ENCODE measurements around the gene MORN5. TPM values are rescaled to one million over a fixed set of nuclear protein-coding genes. Genes with fewer than 3 reads are reported as not detected.

Gene MORN5
- total RNA-seq, 1 donor from 2014 or later, result not detected

DNA sequence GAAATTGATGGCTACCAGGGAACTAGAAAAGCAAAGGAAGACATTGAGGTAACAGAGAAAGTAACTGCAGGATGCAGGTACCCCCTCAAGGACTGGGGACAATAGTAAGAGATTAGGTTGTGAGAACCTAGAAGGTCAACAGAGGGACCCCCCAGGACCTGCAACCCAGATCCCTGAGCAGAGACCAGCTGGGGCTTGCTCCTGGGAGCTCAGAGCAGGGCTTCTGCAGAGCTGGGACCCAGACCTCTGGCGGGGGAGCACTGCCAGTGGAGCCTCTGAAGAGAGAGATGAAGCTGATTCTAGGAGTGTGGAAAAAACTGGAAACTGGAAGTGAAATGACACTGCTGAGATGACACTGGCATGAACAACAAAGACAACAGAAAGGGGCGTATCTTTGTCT, 17.2 kb downstream of the MORN5 start:
- DNase-seq, result no peak
- intact Hi-C loops (cut with micrococcal nuclease), result no loop called here
- H3K27me3 Mint-ChIP-seq, result peaks cover 16% of the 10 kb centered on the region
- no peaks in the 10 kb centered on the region for H3K36me3 Mint-ChIP-seq (ENCODE audit: low read depth)
- no peaks in the 10 kb centered on the region for H3K4me1 Mint-ChIP-seq
- no peak overlapping the region for H3K27ac Mint-ChIP-seq
- H3K9me3 Mint-ChIP-seq, result no peaks in the 10 kb centered on the region
- H3K4me3 Mint-ChIP-seq, result no peak overlapping the region

DNA sequence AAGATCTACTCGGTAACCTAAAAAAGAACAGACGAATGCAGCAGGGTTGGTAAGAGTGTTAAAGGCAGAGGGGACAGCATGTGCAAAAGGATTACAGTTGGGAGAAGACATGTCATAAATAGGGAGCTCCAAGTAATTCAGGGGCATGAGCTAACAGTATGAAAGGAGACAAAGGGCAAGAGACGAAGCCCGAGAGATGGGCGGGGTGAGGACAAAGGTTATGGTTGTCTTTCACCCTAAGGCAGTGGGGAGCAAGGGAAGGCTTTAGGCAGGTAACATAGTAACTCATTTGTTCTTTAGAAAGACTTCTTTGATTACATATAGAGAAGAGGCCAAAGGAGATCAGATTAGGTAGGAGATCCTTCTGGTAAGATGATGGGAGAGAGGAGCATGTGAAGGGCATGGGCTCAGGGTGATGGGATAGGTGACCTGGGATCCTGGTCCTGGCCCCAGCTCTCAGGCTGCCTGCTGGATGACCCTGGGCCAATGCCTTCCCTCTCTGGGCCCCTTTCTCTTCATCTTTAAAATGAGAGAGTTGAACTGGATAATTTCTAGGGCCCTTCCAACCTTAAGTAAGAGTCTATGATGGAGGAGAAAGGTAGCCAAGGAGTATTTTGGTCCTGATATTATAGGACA, 19.5 kb downstream of the MORN5 start:
- DNase-seq, result no peak
- H3K4me1 Mint-ChIP-seq, result no peaks in the 10 kb centered on the region
- no peaks in the 10 kb centered on the region for H3K9me3 Mint-ChIP-seq
- intact Hi-C loops (cut with micrococcal nuclease), result no loop called here
- no peak overlapping the region for H3K27ac Mint-ChIP-seq
- no peaks in the 10 kb centered on the region for H3K36me3 Mint-ChIP-seq (ENCODE audit: low read depth)
- peaks cover 13% of the 10 kb centered on the region for H3K27me3 Mint-ChIP-seq
- no peak overlapping the region for H3K4me3 Mint-ChIP-seq

DNA sequence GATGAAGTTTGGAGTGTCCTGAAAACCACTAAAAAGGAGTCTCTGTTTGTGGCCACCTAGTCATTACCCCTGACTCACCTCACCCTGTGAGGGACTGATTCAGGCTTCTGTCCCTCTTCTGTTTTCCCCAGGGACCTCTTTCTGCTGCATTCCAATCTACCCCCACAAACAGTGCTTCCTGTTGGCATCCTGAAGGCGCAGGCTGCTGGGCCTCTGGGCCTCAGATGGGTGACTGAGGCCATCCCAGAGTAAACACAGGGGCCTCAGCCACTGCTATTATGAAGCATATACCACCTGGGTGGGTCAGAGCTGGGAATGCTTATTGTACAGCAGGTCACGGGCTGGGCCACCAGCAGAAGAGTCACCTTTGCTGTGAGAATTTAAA, 20.0 kb downstream of the MORN5 start:
- intact Hi-C loops (cut with micrococcal nuclease), result no loop called here
- Mint-ChIP-seq H3K4me3 (no peak overlapping the region), H3K9me3 (no peaks in the 10 kb centered on the region), H3K27ac (no peak overlapping the region), H3K36me3 (ENCODE audit: low read depth) (no peaks in the 10 kb centered on the region), H3K27me3 (peaks cover 13% of the 10 kb centered on the region), H3K4me1 (no peaks in the 10 kb centered on the region)
- DNase-seq, result no peak

DNA sequence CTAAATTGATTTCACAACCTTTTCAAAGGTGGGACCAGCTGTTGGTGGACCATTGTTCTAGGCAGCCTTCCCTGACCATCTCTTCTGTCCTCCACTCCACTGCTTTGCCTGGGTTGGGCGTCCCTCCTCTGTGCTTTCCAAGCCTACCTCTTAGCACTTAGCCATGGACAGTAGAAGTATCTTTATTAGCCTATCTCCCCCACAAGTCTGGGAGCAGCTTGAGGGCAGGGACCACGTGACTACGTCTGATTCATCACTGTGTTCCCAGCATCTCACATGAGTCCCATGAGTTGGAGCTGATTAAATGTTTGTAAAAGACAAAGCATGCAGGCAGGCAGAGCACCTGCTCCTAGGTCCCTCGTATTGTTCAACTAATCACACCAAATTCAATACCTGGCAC, 20.9 kb downstream of the MORN5 start:
- no peaks in the 10 kb centered on the region for H3K36me3 Mint-ChIP-seq (ENCODE audit: low read depth)
- H3K4me1 Mint-ChIP-seq, result no peaks in the 10 kb centered on the region
- peaks cover 11% of the 10 kb centered on the region for H3K27me3 Mint-ChIP-seq
- no peak overlapping the region for H3K27ac Mint-ChIP-seq
- DNase-seq, result no peak
- intact Hi-C loops (cut with micrococcal nuclease), result no loop called here
- H3K9me3 Mint-ChIP-seq, result no peaks in the 10 kb centered on the region
- no peak overlapping the region for H3K4me3 Mint-ChIP-seq

DNA sequence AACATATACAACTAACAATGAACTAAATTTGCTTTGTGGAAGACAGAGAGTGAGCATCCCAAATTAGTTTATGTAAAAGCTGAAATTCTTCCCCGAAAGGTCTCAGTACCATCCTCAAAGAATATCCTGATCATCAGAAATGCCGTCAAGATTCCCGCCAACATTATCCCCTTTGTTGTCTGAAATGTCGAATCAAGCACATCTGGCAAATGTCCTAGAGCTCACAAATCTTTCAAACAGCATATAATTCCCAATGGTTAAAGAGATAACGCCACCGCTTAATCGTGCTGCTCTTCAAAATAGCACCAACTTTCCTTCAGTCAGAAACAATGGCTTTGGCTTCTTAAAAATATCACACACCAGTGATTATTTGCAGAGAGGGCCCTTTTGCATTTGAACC, 23.8 kb downstream of the MORN5 start:
- Mint-ChIP-seq H3K27me3 (peaks cover 7% of the 10 kb centered on the region), H3K27ac (no peak overlapping the region), H3K9me3 (no peaks in the 10 kb centered on the region), H3K36me3 (ENCODE audit: low read depth) (no peaks in the 10 kb centered on the region), H3K4me1 (no peaks in the 10 kb centered on the region), H3K4me3 (no peak overlapping the region)
- no peak for DNase-seq
- intact Hi-C loops (cut with micrococcal nuclease), result no loop called here

DNA sequence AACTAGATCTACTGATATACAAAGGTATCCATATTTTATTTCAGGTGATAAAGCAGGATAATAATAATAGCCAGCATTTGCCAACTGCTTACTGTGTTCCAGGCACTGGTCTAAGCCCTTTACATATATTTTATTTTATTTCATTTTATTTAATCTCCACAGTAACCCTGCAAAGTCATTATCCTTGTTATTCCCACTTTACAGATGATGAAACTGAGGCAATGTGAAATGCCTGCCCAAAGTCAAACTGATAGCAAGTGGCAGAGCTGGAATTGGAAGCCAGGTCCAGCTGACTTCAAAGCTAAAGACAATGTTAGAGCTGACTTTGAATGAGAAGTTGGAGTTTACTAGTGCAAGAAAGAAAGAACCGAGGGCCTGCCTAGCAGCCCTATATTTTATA, 24.8 kb downstream of the MORN5 start:
- Mint-ChIP-seq H3K9me3 (no peaks in the 10 kb centered on the region), H3K27ac (no peak overlapping the region), H3K4me1 (no peaks in the 10 kb centered on the region), H3K36me3 (ENCODE audit: low read depth) (no peaks in the 10 kb centered on the region), H3K27me3 (peaks cover 6% of the 10 kb centered on the region), H3K4me3 (no peak overlapping the region)
- DNase-seq, result no peak
- intact Hi-C loops (cut with micrococcal nuclease), result no loop called here

DNA sequence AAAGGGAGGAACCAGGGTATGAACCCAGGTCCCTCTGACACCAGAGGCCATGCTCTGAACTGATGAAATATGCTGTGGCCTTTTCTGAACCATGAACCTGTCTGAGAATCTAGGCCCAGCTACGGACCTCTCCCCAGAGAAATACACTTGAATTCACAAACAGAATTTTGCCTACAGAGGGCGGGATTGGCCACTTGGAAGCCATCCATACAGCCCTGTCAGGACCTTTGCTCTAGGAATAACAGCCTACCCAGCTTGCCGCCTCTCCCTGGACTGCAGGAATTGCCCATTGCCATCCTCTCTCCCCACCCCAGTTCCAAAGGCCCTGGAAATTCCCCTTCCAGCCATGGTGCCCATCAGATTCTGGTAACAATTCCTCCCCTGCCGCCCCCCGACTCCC, 26.6 kb downstream of the MORN5 start:
- Mint-ChIP-seq H3K9me3 (no peaks in the 10 kb centered on the region), H3K4me3 (no peak overlapping the region), H3K27ac (no peak overlapping the region), H3K36me3 (ENCODE audit: low read depth) (no peaks in the 10 kb centered on the region), H3K4me1 (no peaks in the 10 kb centered on the region), H3K27me3 (peaks cover 4% of the 10 kb centered on the region)
- intact Hi-C loops (cut with micrococcal nuclease), result no loop called here
- DNase-seq, result no peak

DNA sequence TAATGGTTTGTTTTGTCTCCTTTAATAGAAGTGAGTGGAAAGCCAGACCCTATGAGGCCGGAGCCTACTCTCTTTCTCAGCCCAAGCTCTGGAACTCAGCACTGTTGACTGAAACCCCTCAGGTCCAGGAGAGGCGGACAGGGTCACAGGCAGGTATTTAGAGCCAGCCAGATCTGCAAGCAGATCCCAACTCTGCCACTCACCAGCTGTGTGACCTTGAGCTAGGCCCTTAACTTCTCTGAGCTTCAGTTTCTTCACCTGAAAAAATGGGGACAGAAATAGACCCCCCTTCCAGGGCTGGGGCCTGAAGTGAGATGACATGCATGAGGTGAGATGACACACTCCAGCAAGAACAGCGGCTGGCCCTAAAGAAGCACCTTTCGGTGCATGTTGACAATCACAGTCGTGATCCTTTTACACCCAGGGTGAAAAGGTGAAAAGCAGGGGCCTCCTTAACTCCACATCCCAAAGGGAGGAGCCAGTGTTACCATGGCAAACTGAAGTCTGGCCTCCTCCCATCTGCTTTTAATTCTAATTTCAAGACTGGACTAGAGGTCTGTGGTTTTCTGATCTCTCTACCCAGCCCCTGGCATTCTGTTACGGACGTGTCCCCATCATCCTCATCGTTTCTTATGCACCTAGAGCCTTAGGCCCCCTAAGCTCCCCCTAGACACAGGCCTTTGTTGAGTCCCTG, 27.2 kb downstream of the MORN5 start:
- Mint-ChIP-seq H3K9me3 (no peaks in the 10 kb centered on the region), H3K36me3 (ENCODE audit: low read depth) (no peaks in the 10 kb centered on the region), H3K27me3 (peaks cover 4% of the 10 kb centered on the region), H3K4me3 (no peak overlapping the region), H3K4me1 (peaks cover 2% of the 10 kb centered on the region), H3K27ac (no peak overlapping the region)
- intact Hi-C loops (cut with micrococcal nuclease), result no loop called here
- no peak for DNase-seq

DNA sequence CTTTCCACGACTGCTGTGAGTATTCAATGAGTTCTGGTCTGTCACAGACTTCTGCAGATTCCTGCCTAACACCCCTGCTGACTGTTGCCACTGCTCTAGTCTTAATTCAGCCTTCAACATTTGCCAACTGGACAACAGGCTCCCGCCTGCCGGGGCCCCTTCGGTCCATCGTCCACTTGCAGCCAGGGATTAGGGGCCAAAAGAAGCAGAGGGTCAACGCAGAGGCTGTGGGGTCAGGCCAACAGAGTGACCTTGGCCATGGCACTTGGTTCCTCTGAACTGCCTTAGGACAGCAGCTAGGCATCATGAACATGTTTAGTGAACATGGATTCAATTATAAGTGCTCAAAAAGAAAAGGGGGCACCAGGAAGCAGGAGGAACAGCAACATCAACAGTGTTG, 28.7 kb downstream of the MORN5 start:
- Mint-ChIP-seq H3K9me3 (no peaks in the 10 kb centered on the region), H3K27me3 (no peaks in the 10 kb centered on the region), H3K4me3 (no peak overlapping the region), H3K4me1 (peaks cover 2% of the 10 kb centered on the region), H3K27ac (no peak overlapping the region), H3K36me3 (ENCODE audit: low read depth) (no peaks in the 10 kb centered on the region)
- intact Hi-C loops (cut with micrococcal nuclease), result no loop called here
- DNase-seq, result no peak

DNA sequence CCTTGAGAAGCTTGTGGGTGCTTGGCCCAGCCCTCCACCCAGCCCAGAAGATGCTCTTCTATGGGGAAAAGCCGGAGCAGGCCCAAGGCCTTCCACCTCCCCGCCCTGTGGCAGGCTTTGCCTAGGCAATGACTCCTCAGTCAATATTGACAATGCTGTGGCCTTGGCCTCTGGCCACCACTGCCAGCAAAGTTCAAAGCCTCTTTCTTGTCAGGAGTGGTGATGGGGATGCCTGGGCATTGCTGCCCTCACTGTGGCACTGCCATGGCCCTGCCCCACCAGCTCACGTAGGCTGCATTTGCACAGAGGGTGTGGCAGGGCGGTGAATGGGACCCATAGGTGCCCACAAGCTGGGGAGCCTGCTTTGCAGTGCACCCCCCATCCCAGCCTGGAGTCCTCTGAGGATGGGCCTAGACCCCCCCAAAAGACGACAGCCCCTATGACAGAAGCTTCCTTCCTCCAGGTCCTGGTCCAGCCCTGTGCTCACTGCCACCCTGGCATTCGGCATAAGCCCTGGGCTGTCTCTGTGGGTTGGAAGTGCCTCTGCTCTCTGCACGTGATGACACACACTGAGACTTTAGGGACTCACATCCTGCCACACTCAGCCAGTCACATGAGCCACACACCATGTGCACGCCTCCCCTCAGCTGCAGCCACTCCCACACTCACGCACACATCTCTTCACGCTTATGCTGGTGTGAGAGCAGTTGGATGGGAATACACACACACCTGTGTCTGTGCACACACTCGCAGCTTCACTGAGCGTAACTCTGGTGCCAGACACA, 31.1 kb downstream of the MORN5 start:
- H3K27me3 Mint-ChIP-seq, result no peaks in the 10 kb centered on the region
- H3K36me3 Mint-ChIP-seq (ENCODE audit: low read depth), result no peaks in the 10 kb centered on the region
- no peak overlapping the region for H3K4me3 Mint-ChIP-seq
- no peak overlapping the region for H3K27ac Mint-ChIP-seq
- no peaks in the 10 kb centered on the region for H3K9me3 Mint-ChIP-seq
- peaks cover 2% of the 10 kb centered on the region for H3K4me1 Mint-ChIP-seq
- no peak for DNase-seq
- intact Hi-C loops (cut with micrococcal nuclease), result no loop called here

DNA sequence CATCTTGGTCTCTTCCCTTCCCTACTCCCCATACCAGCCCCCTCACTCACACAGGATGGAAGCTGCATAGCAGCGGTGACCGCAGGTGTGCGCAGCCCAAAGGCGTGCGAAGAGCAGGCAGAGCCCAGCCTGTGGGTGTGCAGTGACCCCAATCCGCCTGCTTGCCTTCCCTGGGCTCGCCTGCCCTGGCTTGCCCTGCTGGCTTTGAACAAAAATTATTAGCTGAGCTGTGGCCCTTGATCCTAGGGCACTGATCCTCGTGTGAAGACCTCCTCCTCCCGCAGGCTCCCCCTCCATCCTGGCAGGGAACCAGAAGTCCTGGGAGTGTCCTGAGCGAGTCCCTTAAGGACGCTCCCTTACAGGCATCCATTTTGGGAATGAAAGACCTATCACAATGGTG, 31.9 kb downstream of the MORN5 start:
- Mint-ChIP-seq H3K4me3 (no peak overlapping the region), H3K27ac (no peak overlapping the region), H3K27me3 (no peaks in the 10 kb centered on the region), H3K9me3 (no peaks in the 10 kb centered on the region), H3K4me1 (peaks cover 2% of the 10 kb centered on the region), H3K36me3 (ENCODE audit: low read depth) (no peaks in the 10 kb centered on the region)
- intact Hi-C loops (cut with micrococcal nuclease), result no loop called here
- no peak for DNase-seq

DNA sequence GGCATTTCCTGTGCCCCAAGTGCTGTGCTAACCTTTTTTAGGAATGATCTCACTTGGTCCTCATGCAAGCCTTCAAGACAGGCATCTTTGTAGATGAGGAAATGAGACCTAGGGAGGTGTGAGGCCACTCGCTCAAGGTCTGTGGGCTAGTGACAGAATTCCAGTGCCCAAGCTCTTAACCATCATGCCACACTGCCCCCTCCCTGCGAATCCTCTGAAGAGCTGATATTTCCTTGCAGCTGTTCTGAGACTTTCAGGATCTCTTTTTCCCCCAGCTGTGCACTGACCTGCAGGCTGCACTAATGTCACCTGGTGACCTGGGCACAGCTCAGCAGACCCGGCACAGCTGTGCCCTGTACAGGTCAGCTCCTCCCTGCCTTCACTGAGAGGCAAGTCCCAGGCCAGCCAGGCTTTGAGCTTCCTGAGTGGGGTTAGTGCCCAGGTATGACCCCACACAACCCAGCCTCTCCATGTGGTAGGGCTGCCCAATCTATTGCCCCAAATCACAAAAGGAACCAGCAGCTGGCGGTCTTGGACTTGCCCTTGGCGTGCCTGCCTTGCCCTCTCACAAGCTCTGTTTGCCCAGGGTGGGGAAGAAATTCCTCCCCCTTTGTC, 32.7 kb downstream of the MORN5 start:
- peaks cover 2% of the 10 kb centered on the region for H3K4me1 Mint-ChIP-seq
- intact Hi-C loops (cut with micrococcal nuclease), result no loop called here
- H3K36me3 Mint-ChIP-seq (ENCODE audit: low read depth), result no peaks in the 10 kb centered on the region
- no peak for DNase-seq
- H3K27ac Mint-ChIP-seq, result no peak overlapping the region
- no peak overlapping the region for H3K4me3 Mint-ChIP-seq
- peaks cover 2% of the 10 kb centered on the region for H3K27me3 Mint-ChIP-seq
- H3K9me3 Mint-ChIP-seq, result no peaks in the 10 kb centered on the region

DNA sequence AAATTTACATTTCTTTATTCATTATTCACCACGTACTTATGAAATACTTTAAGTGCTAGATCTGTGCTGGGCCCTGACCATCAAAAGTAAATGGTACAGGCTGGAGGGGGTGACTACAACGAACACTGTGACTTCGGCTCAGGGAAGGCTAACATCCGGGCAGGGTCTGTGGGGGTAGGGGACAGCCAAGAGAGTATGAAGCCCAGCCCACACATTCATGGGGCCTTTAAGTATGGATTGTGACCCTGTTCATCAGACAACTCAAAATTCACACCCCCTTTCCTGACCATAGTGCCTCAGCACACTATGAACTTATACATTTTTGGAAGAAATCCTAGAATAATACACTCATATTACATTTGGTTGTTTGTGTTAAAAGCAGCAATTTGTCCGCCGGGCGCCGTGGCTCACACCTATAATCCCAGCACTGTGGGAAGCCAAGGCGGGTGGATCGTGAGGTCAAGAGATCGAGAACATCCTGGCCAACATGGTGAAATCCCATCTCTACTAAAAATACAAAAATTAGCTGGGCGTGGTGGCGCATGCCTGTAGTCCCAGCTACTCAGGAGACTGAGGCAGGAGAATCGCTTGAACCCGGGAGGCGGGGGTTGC, 33.3 kb downstream of the MORN5 start:
- Mint-ChIP-seq H3K4me1 (peaks cover 2% of the 10 kb centered on the region), H3K27ac (no peak overlapping the region), H3K9me3 (no peaks in the 10 kb centered on the region), H3K36me3 (ENCODE audit: low read depth) (no peaks in the 10 kb centered on the region), H3K4me3 (no peak overlapping the region), H3K27me3 (peaks cover 2% of the 10 kb centered on the region)
- intact Hi-C loops (cut with micrococcal nuclease), result no loop called here
- DNase-seq, result no peak

DNA sequence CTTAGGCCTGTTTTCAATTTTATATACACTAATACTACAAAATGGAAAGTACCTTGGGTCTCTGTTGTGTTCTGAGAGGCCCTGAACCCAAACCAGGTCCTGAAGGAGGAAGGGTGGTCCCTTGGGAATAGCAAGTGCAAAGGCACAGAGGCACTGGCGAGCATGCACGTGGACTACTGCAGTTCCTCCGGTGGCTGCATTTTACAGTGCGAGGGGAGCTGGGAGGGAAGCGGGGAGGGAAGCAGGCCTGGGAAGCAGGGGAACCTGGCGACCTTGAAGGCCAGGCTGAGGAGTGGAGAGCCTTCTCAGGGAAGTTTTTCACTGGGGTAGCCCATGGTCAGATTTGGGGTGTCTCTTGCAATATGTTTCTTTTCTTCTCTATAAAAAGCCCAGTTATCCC, 33.9 kb downstream of the MORN5 start:
- Mint-ChIP-seq H3K4me3 (no peak overlapping the region), H3K36me3 (ENCODE audit: low read depth) (no peaks in the 10 kb centered on the region), H3K4me1 (peaks cover 2% of the 10 kb centered on the region), H3K9me3 (no peaks in the 10 kb centered on the region), H3K27me3 (peaks cover 2% of the 10 kb centered on the region), H3K27ac (no peak overlapping the region)
- DNase-seq, result no peak
- intact Hi-C loops (cut with micrococcal nuclease), result no loop called here

Measured in activated CD4-positive, alpha-beta T cell treated with anti-CD3 and anti-CD28 coated beads, Interleukin-2, amount 10 ng/mL, durations not matched to agents 24 days and 14 days (primary cell).